Measurements from ENCODE around the gene CYTH4.

GRCh38 chr22:37310815-37311595 lies 28.7 kb downstream of the CYTH4 start:
- TF ChIP-seq ELF4 (IDR thresholded peaks at IDR 0.05) = no peak
- TF ChIP-seq FOXM1 (IDR thresholded peaks at IDR 0.05; ENCODE audit: borderline replicate concordance) = no peak
- no peak for TF ChIP-seq ARNT (IDR thresholded peaks at IDR 0.05)
- no peak for TF ChIP-seq BHLHE40 (IDR thresholded peaks at IDR 0.05; ENCODE audit: borderline replicate concordance)
- TF ChIP-seq CTBP1 (IDR thresholded peaks at IDR 0.05; ENCODE audit: borderline replicate concordance) = no peak
- TF ChIP-seq SP1 (IDR thresholded peaks at IDR 0.05) = no peak
- no peak for TF ChIP-seq L3MBTL2 (conservative IDR thresholded peaks at IDR 0.05)
- TF ChIP-seq FOXA1 (IDR thresholded peaks at IDR 0.05) = no peak
- no peak for TF ChIP-seq LEF1 (IDR thresholded peaks at IDR 0.05; ENCODE audit: borderline replicate concordance)
